SU-DHL-6 (cell line): ENCODE measurements around the gene PTPRN2.

Source experiments
- H2AFZ ChIP-seq: fragments of 200-600 bp; sonication (generic); 2 replicates; pipeline ENCODE4 v1.6.1; 2014; ENCODE audit warnings: low read depth, mild to moderate bottlenecking, moderate library complexity, mixed read lengths, antibody characterized with exemption, low read length; ENCODE audit not compliant: severe bottlenecking
- H3F3A ChIP-seq: fragments of 200-600 bp; shearing (Covaris generic); 2 replicates; pipeline ENCODE4 v1.6.0; 2016; ENCODE audit warnings: antibody characterized with exemption, mild to moderate bottlenecking; ENCODE audit not compliant: insufficient read depth
- H3K27ac ChIP-seq: fragments of 200-600 bp; sonication (generic); 2 replicates; pipeline ENCODE4 v1.5.1; 2016; ENCODE audit warnings: low read depth, mild to moderate bottlenecking, low read length, moderate library complexity, mixed read lengths
- H3K27me3 ChIP-seq: fragments of 200-600 bp; sonication (generic), shearing (Covaris generic); 2 replicates; pipeline ENCODE4 v1.6.0; 2014; ENCODE audit warnings: mild to moderate bottlenecking, low read length
- H3K36me3 ChIP-seq: fragments of 200-600 bp; sonication (generic); 2 replicates; pipeline ENCODE4 v1.6.1; 2014; ENCODE audit warnings: mild to moderate bottlenecking, low read length, mixed read lengths
- H3K4me2 ChIP-seq: fragments of 300-600, 200-600 bp; shearing (Covaris generic), sonication (generic); 2 replicates; pipeline ENCODE4 v1.6.0; 2014; ENCODE audit warnings: low read length, low read depth, mild to moderate bottlenecking; ENCODE audit not compliant: poor library complexity, severe bottlenecking
- H3K4me3 ChIP-seq: fragments of 200-600 bp; sonication (generic); 2 replicates; pipeline ENCODE4 v1.5.1; 2014; ENCODE audit warnings: antibody characterized with exemption, low read length, mild to moderate bottlenecking, mixed read lengths; ENCODE audit not compliant: insufficient read depth, poor library complexity, severe bottlenecking
- H3K79me2 ChIP-seq: fragments of 200-600 bp; sonication (generic); 2 replicates; pipeline ENCODE4 v1.6.1; 2014; ENCODE audit warnings: mild to moderate bottlenecking, low read length, moderate library complexity; ENCODE audit not compliant: insufficient read depth
- H3K9ac ChIP-seq: fragments of 200-600 bp; sonication (generic); 2 replicates; pipeline ENCODE4 v1.7.0; 2014; ENCODE audit warnings: mild to moderate bottlenecking, low read length
- H3K9me2 ChIP-seq: fragments of 200-600 bp; sonication (generic); replicated peaks from 2 replicates; pipeline ENCODE4 v1.6.1; 2014; ENCODE audit warnings: low read length; ENCODE audit not compliant: insufficient read depth
- H3K9me3 ChIP-seq: fragments of 200-600 bp; sonication (generic); 2 replicates; pipeline ENCODE4 v1.6.1; 2014; ENCODE audit warnings: low read length, mixed read lengths; ENCODE audit not compliant: insufficient read depth
- H4K20me1 ChIP-seq: fragments of 200-600 bp; sonication (generic); 2 replicates; pipeline ENCODE4 v1.6.1; 2014; ENCODE audit warnings: low read depth, mild to moderate bottlenecking, antibody characterized with exemption, low read length, moderate library complexity, mixed read lengths
- CTCF ChIP-seq: fragments of 200-600 bp; sonication (generic); IDR thresholded peaks from one replicate; pipeline ENCODE4 v1.5.1; 2017; ENCODE audit warnings: antibody characterized with exemption, mild to moderate bottlenecking, low read length, moderate library complexity; ENCODE audit not compliant: insufficient read depth, poor library complexity, severe bottlenecking
- EZH2phosphoT487 ChIP-seq: fragments of 200-600 bp; sonication (generic), shearing (Covaris generic); conservative IDR thresholded peaks from 2 replicates; pipeline ENCODE4 v1.6.1; 2018; ENCODE audit warnings: mild to moderate bottlenecking, antibody characterized with exemption, low read length, moderate library complexity, mixed read lengths

PTPRN2 gene

DNA sequence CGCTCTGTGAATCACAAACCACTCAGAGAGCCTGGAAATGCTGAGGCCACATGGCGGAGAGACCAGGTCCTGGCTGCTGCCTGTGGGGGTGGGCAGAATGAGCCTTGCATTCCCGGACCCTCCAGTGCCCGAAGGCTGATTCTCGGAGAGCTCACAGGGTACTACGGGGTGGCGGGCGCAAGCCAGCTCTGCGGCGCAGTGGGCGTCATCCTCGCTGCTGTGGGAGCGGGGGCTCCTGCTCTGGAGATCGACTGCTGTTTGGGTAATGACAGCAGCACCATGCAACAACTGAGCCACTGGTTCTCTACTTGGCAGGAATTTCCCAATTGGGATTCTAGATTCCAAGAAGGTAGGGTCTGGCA lies 108.0 kb downstream of the PTPRN2 start:
- Histone ChIP-seq H3K36me3 (no peaks in the 10 kb centered on the region), H3K9ac (no peak overlapping the region), H3K9me3 (no peaks in the 10 kb centered on the region), H3K4me2 (no peak overlapping the region), H3K27me3 (no peaks in the 10 kb centered on the region), H3K4me3 (no peak overlapping the region), H2AFZ (no peak overlapping the region), H3F3A (no peaks in the 10 kb centered on the region), H3K9me2 (no peaks in the 10 kb centered on the region), H3K27ac (no peak overlapping the region), H3K79me2 (no peaks in the 10 kb centered on the region), H4K20me1 (no peaks in the 10 kb centered on the region)
- TF ChIP-seq EZH2phosphoT487 (no peak), CTCF (no peak)

- no peak overlapping the region for H3K27ac ChIP-seq
- no peaks in the 10 kb centered on the region for H3K79me2 ChIP-seq
- no peak overlapping the region for H3K4me2 ChIP-seq
- no peaks in the 10 kb centered on the region for H3K36me3 ChIP-seq
- no peaks in the 10 kb centered on the region for H3K27me3 ChIP-seq
- no peaks in the 10 kb centered on the region for H3K9me2 ChIP-seq
- H3K9ac ChIP-seq, result no peak overlapping the region
- no peak for TF ChIP-seq EZH2phosphoT487
- no peak for TF ChIP-seq CTCF
- no peaks in the 10 kb centered on the region for H4K20me1 ChIP-seq
- no peaks in the 10 kb centered on the region for H3K9me3 ChIP-seq
- H2AFZ ChIP-seq, result no peak overlapping the region
- no peaks in the 10 kb centered on the region for H3F3A ChIP-seq
- no peak overlapping the region for H3K4me3 ChIP-seq
Observed at GRCh38 chr7:158479021-158479663, 108.5 kb downstream of the PTPRN2 start.

- TF ChIP-seq CTCF (no peak), EZH2phosphoT487 (no peak)
- no peak overlapping the region for H3K4me3 ChIP-seq
- H3F3A ChIP-seq, result no peaks in the 10 kb centered on the region
Observed at GRCh38 chr7:158477866-158478265, 109.8 kb downstream of the PTPRN2 start.

More at GRCh38 chr7:158477866-158478265, 109.8 kb downstream of the PTPRN2 start:
- Histone ChIP-seq H3K9ac (no peak overlapping the region), H3K36me3 (no peaks in the 10 kb centered on the region), H3K9me2 (no peaks in the 10 kb centered on the region), H3K79me2 (no peaks in the 10 kb centered on the region), H4K20me1 (no peaks in the 10 kb centered on the region), H3K9me3 (no peaks in the 10 kb centered on the region), H3K27ac (no peak overlapping the region), H3K4me2 (no peak overlapping the region), H3K27me3 (no peaks in the 10 kb centered on the region), H2AFZ (no peak overlapping the region)
